ENCODE measurements around the gene MALT1.

MALT1 gene

DNA sequence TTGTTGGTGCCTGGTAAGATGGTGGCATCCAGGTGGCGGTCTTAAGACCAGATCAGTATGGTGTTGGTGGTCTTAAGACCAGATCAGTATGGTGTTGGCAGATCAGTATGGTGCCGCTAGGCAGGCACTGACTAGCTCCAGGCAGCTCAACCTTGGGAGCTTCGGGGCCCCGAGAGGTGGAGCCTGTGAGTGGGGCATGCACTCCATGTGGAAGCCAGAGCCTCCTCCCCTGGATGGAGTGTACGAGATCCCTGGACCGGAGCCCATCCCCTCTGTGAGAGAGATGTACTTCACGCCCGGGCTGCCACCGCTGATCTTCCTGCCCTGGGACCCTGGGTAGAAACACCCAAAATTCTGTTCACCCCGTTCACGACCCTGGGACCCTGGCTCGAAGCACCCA lies 19.0 kb downstream of the MALT1 start:
- no peak for DNase-seq (ENCODE audit: low read depth, low spot score)

DNA sequence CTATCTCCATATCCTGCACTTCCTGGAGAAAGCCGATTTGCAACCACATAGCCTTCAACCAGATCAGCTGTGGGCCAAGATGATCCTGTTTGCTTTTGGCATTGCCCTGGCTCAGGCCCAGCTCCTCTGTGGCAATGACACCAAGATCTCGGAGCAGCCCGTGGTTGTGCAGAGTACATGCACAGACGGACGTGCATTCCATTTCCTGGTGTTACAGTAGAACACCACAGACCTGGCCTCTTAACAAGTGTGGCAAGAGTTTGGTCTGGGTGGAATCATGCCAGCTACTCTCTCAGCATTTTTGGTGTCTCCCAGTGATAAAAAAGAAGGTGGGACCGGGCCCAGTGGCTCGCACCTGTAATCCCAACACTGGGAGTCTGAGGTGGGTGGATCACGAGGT lies 20.0 kb downstream of the MALT1 start:
- no peak for DNase-seq (ENCODE audit: low read depth, low spot score)

GRCh38 chr18:58692422-58693185 lies 21.3 kb downstream of the MALT1 start:
- no peak for DNase-seq (ENCODE audit: low read depth, low spot score)

- DNase-seq (ENCODE audit: low read depth, low spot score) = no peak
These were observed 23.0 kb downstream of the MALT1 start for GRCh38 chr18:58694221-58694620.

DNA sequence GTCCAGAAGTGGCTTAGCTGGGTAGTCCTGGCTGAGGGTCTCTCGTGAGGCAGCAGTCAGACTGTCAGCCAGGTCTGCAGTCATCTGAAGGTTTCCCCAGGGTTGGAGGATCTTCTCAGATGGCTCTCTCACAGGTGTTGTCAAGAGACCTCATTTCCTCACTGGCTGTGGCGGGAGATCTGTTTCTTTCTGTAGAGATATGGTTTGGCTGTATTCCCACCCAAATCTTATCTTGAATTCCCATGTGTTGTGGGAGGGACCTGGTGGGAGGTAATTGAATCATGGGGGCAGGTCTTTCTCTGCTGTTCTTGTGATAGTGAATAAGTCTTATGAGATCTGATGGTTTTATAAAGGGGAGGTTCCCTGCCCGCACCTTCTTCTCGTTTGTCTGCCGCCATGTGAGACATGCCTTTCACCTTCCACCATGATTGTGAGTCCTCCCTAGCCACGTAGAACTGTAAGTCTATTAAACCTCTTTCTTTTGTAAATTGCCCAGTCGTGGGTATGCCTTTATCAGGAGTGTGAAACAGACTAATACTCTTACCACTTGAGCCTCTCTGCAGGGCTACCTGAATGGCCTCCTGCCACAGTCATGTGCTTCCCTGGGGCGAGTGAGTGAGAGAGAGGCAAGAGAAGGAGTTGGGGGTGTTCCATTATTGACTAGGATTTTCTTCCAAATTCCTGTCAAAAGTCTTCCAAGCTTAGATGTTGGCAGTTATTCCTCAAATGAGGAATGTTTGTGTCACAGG lies 23.6 kb downstream of the MALT1 start:
- no peak for DNase-seq (ENCODE audit: low read depth, low spot score)

DNA sequence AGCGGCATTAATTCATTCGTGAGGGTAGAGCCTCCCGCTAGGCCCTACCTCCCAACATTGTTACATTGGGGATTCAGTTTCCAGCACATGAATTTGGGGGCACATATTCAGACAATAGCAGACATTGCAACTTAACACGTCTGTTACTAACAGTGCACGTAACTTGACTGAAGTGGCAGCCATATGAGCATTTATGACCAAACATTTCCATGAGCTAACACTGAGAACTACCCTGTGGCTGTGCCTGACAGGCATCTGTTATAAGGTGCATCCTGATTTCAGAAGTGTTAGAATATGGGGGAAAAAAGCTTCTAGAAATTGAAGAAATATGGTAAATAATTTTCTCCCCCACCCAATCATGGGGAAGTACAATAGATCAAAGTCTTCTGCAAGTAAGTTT lies 24.5 kb downstream of the MALT1 start:
- no peak for DNase-seq (ENCODE audit: low read depth, low spot score)

DNA sequence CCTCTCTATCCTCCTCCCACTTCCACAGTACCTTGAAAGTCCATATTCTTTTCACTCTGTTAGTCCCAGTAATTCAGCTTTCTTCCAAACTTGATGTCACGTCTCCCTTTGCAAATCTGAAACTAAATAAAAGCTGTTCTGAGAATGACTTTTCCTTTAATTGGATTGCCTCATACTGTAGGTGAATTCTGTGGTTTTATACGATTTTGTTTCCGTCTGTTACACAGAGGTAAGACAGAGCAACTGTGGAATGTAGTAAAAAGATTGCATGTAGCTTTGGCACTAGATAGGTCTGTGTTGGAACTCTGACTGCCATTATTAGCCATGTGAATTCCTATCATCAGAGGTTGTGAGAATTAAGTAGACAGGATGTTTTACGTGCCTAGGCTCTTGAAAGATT lies 25.9 kb downstream of the MALT1 start:
- DNase-seq (ENCODE audit: low read depth, low spot score) = no peak

- no peak for DNase-seq (ENCODE audit: low read depth, low spot score)
These were observed 27.5 kb downstream of the MALT1 start for GRCh38 chr18:58698701-58699193.

GRCh38 chr18:58699551-58699950 lies 28.3 kb downstream of the MALT1 start:
- DNase-seq (ENCODE audit: low read depth, low spot score) = no peak

GRCh38 chr18:58700209-58700608 lies 28.9 kb downstream of the MALT1 start:
- DNase-seq (ENCODE audit: low read depth, low spot score) = no peak

DNA sequence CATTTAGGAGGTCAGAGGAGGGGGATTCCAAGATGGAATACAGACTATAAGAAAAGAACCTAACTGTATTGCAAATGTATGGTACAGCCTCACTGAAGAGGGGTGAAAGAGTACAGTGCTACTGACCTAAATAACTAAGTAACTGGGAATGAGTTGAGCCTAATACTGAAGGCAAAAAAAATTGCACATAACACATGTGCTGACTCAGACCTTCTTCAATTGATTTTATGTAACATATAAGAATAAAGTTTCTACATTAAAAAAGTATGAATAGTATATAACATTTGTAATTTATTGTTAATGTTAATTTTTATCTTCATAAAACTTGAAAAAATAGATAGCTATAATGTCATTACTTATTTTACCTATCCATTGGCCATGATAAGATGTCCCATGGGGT lies 41.7 kb downstream of the MALT1 start:
- DNase-seq (ENCODE audit: low read depth, low spot score) = no peak

- DNase-seq (ENCODE audit: low read depth, low spot score) = no peak
These were observed 43.0 kb downstream of the MALT1 start for GRCh38 chr18:58714259-58714658.

DNA sequence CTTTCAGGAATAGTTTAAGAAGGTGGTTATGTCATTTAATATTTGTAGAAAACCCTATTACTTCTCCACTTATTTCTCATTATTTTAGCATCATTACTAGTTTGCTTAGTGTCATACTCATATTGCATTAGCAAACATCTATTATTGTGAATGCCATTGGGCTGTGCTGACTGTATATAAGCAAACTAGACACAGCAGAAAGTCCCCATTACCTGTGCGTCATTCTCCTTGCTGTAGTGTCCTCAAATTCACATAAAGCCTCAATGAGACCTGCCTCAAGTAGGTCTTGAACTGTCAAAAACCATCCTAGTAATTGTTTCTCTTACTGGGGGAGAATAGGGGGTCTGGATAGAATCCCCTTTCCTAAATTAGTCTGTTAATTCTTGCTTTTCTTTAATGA lies 43.6 kb downstream of the MALT1 start:
- no peak for DNase-seq (ENCODE audit: low read depth, low spot score)

- no peak for DNase-seq (ENCODE audit: low read depth, low spot score)
These were observed 44.3 kb downstream of the MALT1 start for GRCh38 chr18:58715540-58715939.

- no peak for DNase-seq (ENCODE audit: low read depth, low spot score)
These were observed 44.9 kb downstream of the MALT1 start for GRCh38 chr18:58716060-58716756.

DNA sequence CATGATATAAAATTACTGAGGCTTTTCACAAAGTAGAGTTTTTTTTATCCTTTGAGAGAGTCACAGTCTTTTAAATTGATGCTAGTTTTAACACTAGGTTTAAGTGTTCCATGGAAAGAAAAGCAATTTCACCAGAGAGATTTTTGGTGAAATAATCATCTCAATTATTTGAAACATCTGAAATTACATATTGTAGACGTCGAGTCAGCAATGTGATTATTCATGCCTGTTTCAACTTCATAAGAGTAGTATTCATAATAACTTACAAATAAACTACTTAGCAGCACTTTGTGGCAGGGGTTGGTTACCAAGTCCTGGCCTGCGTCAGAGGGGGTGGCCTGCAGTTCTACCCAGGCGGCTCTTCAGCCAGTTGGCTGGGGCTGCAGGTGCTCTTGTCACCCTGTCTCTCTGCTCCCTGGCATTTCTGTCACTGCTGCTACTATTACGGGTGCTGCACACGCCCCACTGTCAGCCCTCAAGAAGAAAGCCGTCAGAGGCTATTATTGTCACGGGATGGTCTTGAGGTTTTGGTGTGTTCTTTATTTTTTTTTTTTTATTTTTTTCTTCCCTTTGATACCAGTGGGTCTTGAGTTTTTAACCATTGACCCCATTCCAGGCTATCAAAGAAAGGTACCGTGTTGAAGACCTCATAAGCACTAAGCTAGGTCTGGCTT lies 50.4 kb downstream of the MALT1 start:
- DNase-seq (ENCODE audit: low read depth, low spot score) = no peak

GRCh38 chr18:58723810-58724602 lies 52.7 kb downstream of the MALT1 start:
- no peak for DNase-seq (ENCODE audit: low read depth, low spot score)

GRCh38 chr18:58726671-58727070 lies 55.4 kb downstream of the MALT1 start:
- DNase-seq (ENCODE audit: low read depth, low spot score) = no peak

DNA sequence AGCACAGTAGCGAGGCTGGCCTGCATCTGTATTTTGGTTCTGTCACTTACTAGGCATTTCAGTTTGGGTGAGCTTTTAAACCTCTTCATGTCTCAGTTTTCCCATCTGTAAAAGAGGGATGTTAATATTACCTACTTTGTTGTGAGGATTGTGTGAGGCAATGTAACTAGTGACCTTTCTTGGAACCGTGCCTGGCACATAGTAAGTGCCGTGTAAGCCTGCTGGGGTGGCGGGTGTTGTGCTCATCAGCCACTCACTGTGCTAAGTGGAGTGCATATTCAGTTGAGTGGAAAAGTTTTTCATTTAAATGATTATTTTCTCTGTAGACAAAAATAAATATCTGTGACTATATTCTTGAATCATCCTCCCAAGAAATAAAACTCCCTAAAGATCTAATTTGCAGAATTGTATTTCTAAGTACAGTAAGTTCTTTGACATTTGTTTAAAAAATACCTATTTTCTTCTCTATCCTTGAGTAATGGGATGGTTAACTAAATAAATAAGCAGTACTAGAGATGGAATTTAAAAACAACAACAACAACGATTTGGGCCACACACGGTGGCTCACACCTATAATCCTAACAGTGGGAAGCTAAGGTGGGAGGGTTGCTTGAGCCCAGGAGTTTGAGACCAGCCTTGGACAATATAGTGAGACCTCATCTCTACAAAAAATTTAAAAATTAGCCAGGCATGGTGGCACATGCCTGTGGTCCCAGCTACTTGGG lies 56.7 kb downstream of the MALT1 start:
- DNase-seq (ENCODE audit: low read depth, low spot score) = peak; percentile 3

DNA sequence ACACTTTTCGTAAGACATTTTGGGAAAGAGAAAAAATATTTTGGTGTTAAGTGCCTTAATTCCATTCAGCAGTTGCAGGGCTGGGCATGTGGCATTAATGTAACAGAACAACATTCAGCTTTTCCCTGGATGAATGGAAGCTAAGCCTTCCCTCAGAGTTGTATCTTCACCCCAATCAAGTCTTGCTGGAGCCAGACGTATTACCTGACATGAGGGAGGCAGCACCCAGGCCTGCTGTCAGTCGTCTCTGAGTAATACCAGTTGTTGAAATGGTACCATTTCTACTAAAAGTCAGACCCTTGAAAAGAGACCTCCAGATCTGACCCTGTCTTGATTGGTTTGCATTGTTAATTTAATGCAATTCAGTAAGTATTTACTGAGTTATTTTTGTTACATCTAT lies 57.5 kb downstream of the MALT1 start:
- DNase-seq (ENCODE audit: low read depth, low spot score) = no peak
